K562 (cell line): ENCODE data around the gene CDC45. TPM values are rescaled to one million over a fixed set of nuclear protein-coding genes. Genes with fewer than 3 reads are reported as not detected.

ENCODE experiments used
- ATAC-seq: fragments of 200-7000 bp; cut with Tn5 transposase; 3 replicates; pipeline ENCODE4 v1.9.1; 2020; ENCODE audit warnings: moderate library complexity
- BruUV-seq: library from RNA; stranded (reverse); fragments of 400-500 nt; replicated peaks from 2 replicates; lab custom pipeline; 2021; lab: Mats Ljungman, UMichigan
- CTCF ChIA-PET: fragments of 300-600 bp; formaldehyde crosslinking; extraction: SDS; loops from one replicate; lab custom pipeline; 2021; ENCODE audit warnings: low intra/inter-chr PET ratio; lab: Yijun Ruan, JAX
- POLR2A ChIA-PET: fragments of 300-600, 350-650 bp; sonication (Branson Sonifier 250); formaldehyde crosslinking; extraction: SDS; loops from one replicate; lab custom pipeline; 2021; ENCODE audit warnings: antibody characterized with exemption, inconsistent platforms; lab: Yijun Ruan, JAX
- DNase-seq, 4 experiments: peaks; one replicate each; pipeline versions ENCODE4 v3.0.0 to v3.0.0-alpha.2; 2011 to 2018; ENCODE audit warnings: low spot score in 3 of 4, mixed read lengths in 3 of 4; ENCODE audit errors: extremely low read depth in 1 of 4
- FAIRE-seq: peaks from 2 replicates; lab custom pipeline; 2011; peaks lifted over from hg19 to GRCh38; lab: Jason Lieb, UNC
- H2AFZ ChIP-seq: 2 replicates; pipeline ENCODE4 v1.6.0; 2011; ENCODE audit warnings: low read depth, low read length, control low read depth, inconsistent platforms
- H3K27ac ChIP-seq: fragments of 200-600 bp; 3 replicates; pipeline ENCODE4 v1.8.0; 2011; ENCODE audit warnings: low read depth, mild to moderate bottlenecking, control low read depth, inconsistent platforms, low read length, moderate library complexity, mixed read lengths; ENCODE audit errors: extremely low read depth
- H3K27me3 ChIP-seq, 2 experiments: fragments of 300-600 bp in 1 of 2; 2 replicates in 1 of 2; 3 replicates in 1 of 2; pipeline versions ENCODE4 v1.6.0 to v1.8.0; 2011; ENCODE audit warnings: inconsistent platforms in 2 of 2, low read length in 2 of 2, mild to moderate bottlenecking in 1 of 2, mixed read lengths in 1 of 2, moderate library complexity in 1 of 2; ENCODE audit not compliant: control insufficient read depth in 2 of 2, insufficient read depth in 2 of 2
- H3K36me3 ChIP-seq: fragments of 300-600 bp; 3 replicates; pipeline ENCODE4 v1.8.0; 2011; ENCODE audit warnings: mild to moderate bottlenecking, low read length, inconsistent platforms; ENCODE audit not compliant: control insufficient read depth, insufficient read depth
- H3K4me1 ChIP-seq, 2 experiments: fragments of 200-600 bp in 1 of 2; replicated peaks in 1 of 2; 2 replicates in 1 of 2; 3 replicates in 1 of 2; pipeline versions ENCODE4 v1.5.1 to v1.8.0; 2011; ENCODE audit warnings: inconsistent platforms in 2 of 2, low read length in 2 of 2, mild to moderate bottlenecking in 1 of 2, mixed read lengths in 1 of 2, moderate library complexity in 1 of 2; ENCODE audit not compliant: control insufficient read depth in 2 of 2, insufficient read depth in 2 of 2
- H3K4me2 ChIP-seq: 2 replicates; pipeline ENCODE4 v1.6.1; 2011; ENCODE audit warnings: low read length, control low read depth, inconsistent platforms, mixed read lengths; ENCODE audit not compliant: insufficient read depth
- H3K4me3 ChIP-seq: fragments of 200-600 bp; sonication (generic), shearing (Covaris generic); 2 replicates; pipeline ENCODE4 v1.5.1; 2016; ENCODE audit warnings: control low read depth, inconsistent platforms
- H3K79me2 ChIP-seq: fragments of 200-600 bp; 3 replicates; pipeline ENCODE4 v1.8.0; 2011; ENCODE audit warnings: low read length, inconsistent platforms; ENCODE audit not compliant: control insufficient read depth, insufficient read depth
- H3K9ac ChIP-seq, 2 experiments: 2 replicates each; pipeline versions ENCODE4 v1.6.0 to v1.6.1; 2011; ENCODE audit warnings: low read depth in 2 of 2, low read length in 2 of 2, control low read depth in 1 of 2, inconsistent platforms in 1 of 2, mild to moderate bottlenecking in 1 of 2, mixed read lengths in 1 of 2; ENCODE audit not compliant: insufficient read depth in 1 of 2
- H3K9me1 ChIP-seq: one replicate; pipeline ENCODE4 v1.6.0; 2011; ENCODE audit warnings: inconsistent platforms, mild to moderate bottlenecking, low read length, moderate library complexity; ENCODE audit not compliant: control insufficient read depth, insufficient read depth
- H3K9me3 ChIP-seq: replicated peaks from 2 replicates; pipeline ENCODE4 v1.5.1; 2011; ENCODE audit warnings: low read depth, low read length, inconsistent platforms; ENCODE audit not compliant: control insufficient read depth, insufficient read depth
- H4K20me1 ChIP-seq: replicated peaks from 2 replicates; pipeline ENCODE4 v1.6.1; 2011; ENCODE audit warnings: low read length, inconsistent platforms, mixed read lengths; ENCODE audit not compliant: control insufficient read depth, insufficient read depth
- CBFA2T2 ChIP-seq: fragments of 450-650 bp; conservative IDR thresholded peaks from 2 replicates; pipeline ENCODE4 v1.6.1; 2017; ENCODE audit warnings: mild to moderate bottlenecking
- FOXA1 ChIP-seq: fragments of 450-650 bp; IDR thresholded peaks from 2 replicates; pipeline ENCODE4 v1.6.1; 2016; ENCODE audit warnings: mild to moderate bottlenecking, borderline replicate concordance
- GABPB1 ChIP-seq: sonication (generic); formaldehyde crosslinking; IDR thresholded peaks from 2 replicates; pipeline ENCODE4 v1.8.0; 2022; ENCODE audit warnings: mild to moderate bottlenecking, missing genetic modification reagents
- HCFC1 ChIP-seq: IDR thresholded peaks from 2 replicates; pipeline ENCODE4 v1.6.1; 2012; ENCODE audit warnings: low read depth, low read length, improper control_type of control experiment
- HDAC2 ChIP-seq: fragments of 450-650 bp; IDR thresholded peaks from 2 replicates; pipeline ENCODE4 v1.6.1; 2016; ENCODE audit warnings: mild to moderate bottlenecking
- HMG20A ChIP-seq: fragments of 450-650 bp; formaldehyde crosslinking; conservative IDR thresholded peaks from 2 replicates; pipeline ENCODE4 v1.4.0; 2020; ENCODE audit warnings: mild to moderate bottlenecking, mixed read lengths
- HNRNPLL ChIP-seq: fragments of 200-400 bp; formaldehyde crosslinking; IDR thresholded peaks from 2 replicates; pipeline ENCODE4 v1.6.1; 2017; ENCODE audit warnings: low read length, low read depth, mild to moderate bottlenecking; ENCODE audit not compliant: poor library complexity, severe bottlenecking
- MCM2 ChIP-seq: fragments of 450-650 bp; IDR thresholded peaks from 2 replicates; pipeline ENCODE4 v1.6.1; 2017; ENCODE audit warnings: low read depth, mild to moderate bottlenecking
- MED1 ChIP-seq: sonication (generic); formaldehyde crosslinking; IDR thresholded peaks from 2 replicates; pipeline ENCODE4 v1.8.1; 2023; ENCODE audit warnings: missing genetic modification reagents, borderline replicate concordance
- NFE2 ChIP-seq: IDR thresholded peaks from 2 replicates; pipeline ENCODE4 v1.6.1; 2014; ENCODE audit warnings: antibody characterized with exemption, low read depth
- POU5F1 ChIP-seq: fragments of 150-350 bp; IDR thresholded peaks from 2 replicates; pipeline ENCODE4 v1.6.1; 2014; ENCODE audit warnings: borderline replicate concordance, low read length, low read depth, mild to moderate bottlenecking; ENCODE audit not compliant: partially characterized antibody
- ZBTB26 ChIP-seq: fragments of 450-650 bp; formaldehyde crosslinking; IDR thresholded peaks from 2 replicates; pipeline ENCODE4 v1.4.0; 2022; ENCODE audit warnings: missing genetic modification characterization
- ZFP36 ChIP-seq: fragments of 150-350 bp; IDR thresholded peaks from 2 replicates; pipeline ENCODE4 v1.6.1; 2018; ENCODE audit warnings: low read length, low read depth; ENCODE audit not compliant: partially characterized antibody
- ZFPM2 ChIP-seq: fragments of 250-450 bp; sonication (Bioruptor Pico); IDR thresholded peaks from 2 replicates; pipeline ENCODE4 v1.5.1; 2022; ENCODE audit warnings: mild to moderate bottlenecking
- WGBS: fragments of 100-300 bp; shearing (Covaris generic); methylation state at CpG from one replicate; pipeline ENCODE4 v1.1.6; 2016; ENCODE audit warnings: low coverage, mixed read lengths; ENCODE audit not compliant: insufficient coverage; ENCODE audit errors: missing lambda C conversion rate; 5-methylcytosine and 5-hydroxymethylcytosine counted together
- in situ Hi-C: fragments of 300-500 bp; cut with MboI; formaldehyde crosslinking; loops from 4 replicates; pipeline ENCODE4 v1.15.0; 2018; ENCODE audit warnings: inconsistent platforms, mixed read lengths
- intact Hi-C: fragments of 100-400 bp; cut with micrococcal nuclease; formaldehyde crosslinking; loops from 2 replicates; pipeline ENCODE4 v1.14.2; 2022
- polyA plus RNA-seq, 8 experiments: library from polyadenylated mRNA; depleted of rRNA in 4 of 8; stranded (reverse) in 5 of 8; unstranded in 3 of 8; fragments of >200 nt; fragmentation: Nextera tagmentation in 2 of 8; fragmentation: Illumina TruSeq in 1 of 8; extraction: Ambion mirVana in 2 of 8; extraction: Trizol in 1 of 8; gene quantifications; 2 replicates each; pipeline versions ENCODE4 v1.2.1 to v1.2.3, GENCODE V29; 2011 to 2014; ENCODE audit warnings: inconsistent platforms in 1 of 8, missing spikeins in 1 of 8
- total RNA-seq, 7 experiments: library from RNA; depleted of rRNA in 6 of 7; stranded (reverse); fragments of >200 nt in 6 of 7; fragmentation: Illumina TruSeq in 2 of 7; extraction: Trizol in 2 of 7; gene quantifications; 2 replicates each; pipeline versions ENCODE4 v1.2.1 to v1.2.3, GENCODE V29; 2011 to 2021; ENCODE audit warnings: low replicate concordance in 1 of 7
- TF ChIP-seq, protein P1 (sequence below): sonication (generic); formaldehyde crosslinking; IDR thresholded peaks from 2 replicates; pipeline ENCODE4 v1.8.0; 2022; ENCODE audit warnings: missing genetic modification reagents, mild to moderate bottlenecking, borderline replicate concordance
- TF ChIP-seq, protein P2 (sequence below), 2 experiments: fragments of 450-650 bp; IDR thresholded peaks; 2 replicates each; pipeline ENCODE4 v1.6.1; 2018; ENCODE audit warnings: mild to moderate bottlenecking in 2 of 2, low read depth in 1 of 2; ENCODE audit not compliant: partially characterized antibody in 2 of 2

Gene CDC45
- total and polyA plus RNA-seq, 9 of the 15 experiments (the other 6 are each of a cell fraction or from before 2014, with no cell fraction given) = 251 to 580 (median 410) TPM

GRCh38 chr22:19446603-19447329 is 33.0 kb upstream of the CDC45 start:
- CTCF ChIA-PET = no interaction called here
- peak overlapping the region; percentile 94 for H2AFZ ChIP-seq
- FAIRE-seq (peak; percentile 35), DNase-seq (peak in 1 of 4 experiments; percentile 76), ATAC-seq (peak; percentile 54)
- H3K9ac ChIP-seq = peak overlapping the region; percentile 89 to 97
- H3K4me2 ChIP-seq = peak overlapping the region; percentile 97
- POLR2A ChIA-PET = interaction anchor here (0.5 to 11.7 kb wide), 25 partner anchors 9 to 1390 kb away, joined by 3 to 284 read pairs (median 4); partner anchors contain the start of genes CDC45, HIRA, MRPL40 and UFD1
- H3K4me1 ChIP-seq = peaks cover 27 to 38% of the 10 kb centered on the region in 2 experiments
- intact Hi-C loops = loop anchor here (1.0 to 10.0 kb wide), 7 partner anchors 14 to 228 kb away; partner anchors contain the start of genes CDC45, MRPL40 and UFD1
- H3K9me3 ChIP-seq = no peaks in the 10 kb centered on the region
- H4K20me1 ChIP-seq = peaks cover 26% of the 10 kb centered on the region
- 25% methylated on average over 22 of the region's 22 CpGs for whole genome bisulfite sequencing
- H3K9me1 ChIP-seq = no peaks in the 10 kb centered on the region
- TSS peak; percentile 32 for BruUV-seq
- peaks cover 84% of the 10 kb centered on the region for H3K36me3 ChIP-seq
- H3K27me3 ChIP-seq = no peaks in the 10 kb centered on the region
- H3K79me2 ChIP-seq = peaks cover 63% of the 10 kb centered on the region
- peak overlapping the region; percentile 73 for H3K4me3 ChIP-seq
- peak overlapping the region; percentile 86 for H3K27ac ChIP-seq
- in situ Hi-C loops = no loop called here
- TF ChIP-seq HCFC1 (no peak), FOXA1 (no peak), HMG20A (no peak), POU5F1 (no peak), GABPB1 (no peak), MCM2 (no peak), CBFA2T2 (no peak), HNRNPLL (no peak), ZFPM2 (CRISPR knock-in tag) (no peak), MED1 (CRISPR knock-in tag) (no peak), NFE2 (no peak; the same call in 1 of the 2 replicates), ZFP36 (no peak), HDAC2 (peak; percentile 90), ZBTB26 (CRISPR knock-in tag) (0 out of 2 replicates have a peak, but pooled peaks have one; percentile 66)
- TF ChIP-seq, protein P1, sequence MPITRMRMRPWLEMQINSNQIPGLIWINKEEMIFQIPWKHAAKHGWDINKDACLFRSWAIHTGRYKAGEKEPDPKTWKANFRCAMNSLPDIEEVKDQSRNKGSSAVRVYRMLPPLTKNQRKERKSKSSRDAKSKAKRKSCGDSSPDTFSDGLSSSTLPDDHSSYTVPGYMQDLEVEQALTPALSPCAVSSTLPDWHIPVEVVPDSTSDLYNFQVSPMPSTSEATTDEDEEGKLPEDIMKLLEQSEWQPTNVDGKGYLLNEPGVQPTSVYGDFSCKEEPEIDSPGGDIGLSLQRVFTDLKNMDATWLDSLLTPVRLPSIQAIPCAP (CRISPR knock-in tag) = no peak
- TF ChIP-seq, protein P2, sequence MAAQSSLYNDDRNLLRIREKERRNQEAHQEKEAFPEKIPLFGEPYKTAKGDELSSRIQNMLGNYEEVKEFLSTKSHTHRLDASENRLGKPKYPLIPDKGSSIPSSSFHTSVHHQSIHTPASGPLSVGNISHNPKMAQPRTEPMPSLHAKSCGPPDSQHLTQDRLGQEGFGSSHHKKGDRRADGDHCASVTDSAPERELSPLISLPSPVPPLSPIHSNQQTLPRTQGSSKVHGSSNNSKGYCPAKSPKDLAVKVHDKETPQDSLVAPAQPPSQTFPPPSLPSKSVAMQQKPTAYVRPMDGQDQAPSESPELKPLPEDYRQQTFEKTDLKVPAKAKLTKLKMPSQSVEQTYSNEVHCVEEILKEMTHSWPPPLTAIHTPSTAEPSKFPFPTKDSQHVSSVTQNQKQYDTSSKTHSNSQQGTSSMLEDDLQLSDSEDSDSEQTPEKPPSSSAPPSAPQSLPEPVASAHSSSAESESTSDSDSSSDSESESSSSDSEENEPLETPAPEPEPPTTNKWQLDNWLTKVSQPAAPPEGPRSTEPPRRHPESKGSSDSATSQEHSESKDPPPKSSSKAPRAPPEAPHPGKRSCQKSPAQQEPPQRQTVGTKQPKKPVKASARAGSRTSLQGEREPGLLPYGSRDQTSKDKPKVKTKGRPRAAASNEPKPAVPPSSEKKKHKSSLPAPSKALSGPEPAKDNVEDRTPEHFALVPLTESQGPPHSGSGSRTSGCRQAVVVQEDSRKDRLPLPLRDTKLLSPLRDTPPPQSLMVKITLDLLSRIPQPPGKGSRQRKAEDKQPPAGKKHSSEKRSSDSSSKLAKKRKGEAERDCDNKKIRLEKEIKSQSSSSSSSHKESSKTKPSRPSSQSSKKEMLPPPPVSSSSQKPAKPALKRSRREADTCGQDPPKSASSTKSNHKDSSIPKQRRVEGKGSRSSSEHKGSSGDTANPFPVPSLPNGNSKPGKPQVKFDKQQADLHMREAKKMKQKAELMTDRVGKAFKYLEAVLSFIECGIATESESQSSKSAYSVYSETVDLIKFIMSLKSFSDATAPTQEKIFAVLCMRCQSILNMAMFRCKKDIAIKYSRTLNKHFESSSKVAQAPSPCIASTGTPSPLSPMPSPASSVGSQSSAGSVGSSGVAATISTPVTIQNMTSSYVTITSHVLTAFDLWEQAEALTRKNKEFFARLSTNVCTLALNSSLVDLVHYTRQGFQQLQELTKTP (IDR thresholded peaks at IDR 0.05; ENCODE audit: low read depth in 1 of 2, partially characterized antibody in 2 of 2) = peak; percentile 37 to 40
